Stomach (tissue), 4 donors: Measurements from ENCODE around the gene HSPG2.

Experiments
- CTCF ChIP-seq, 7 experiments: fragments of 450-650 bp in 4 of 7; fragments of 200-600 bp in 3 of 7; sonication (generic) in 3 of 7; IDR thresholded peaks; one replicate each; pipeline ENCODE4 v1.5.1; 2016 to 2019; ENCODE audit warnings: antibody characterized with exemption in 7 of 7, control low read depth in 2 of 7, mild to moderate bottlenecking in 1 of 7
- EP300 ChIP-seq: sonication (generic); formaldehyde crosslinking; IDR thresholded peaks from one replicate; pipeline ENCODE4 v1.6.1; 2017; ENCODE audit warnings: antibody characterized with exemption
- POLR2A ChIP-seq, 4 donors: fragments of 450-650 bp; IDR thresholded peaks; one replicate each; pipeline ENCODE4 v1.6.1; 2016; ENCODE audit warnings: antibody characterized with exemption in 4 of 4, control low read depth in 2 of 4, mild to moderate bottlenecking in 1 of 4, moderate library complexity in 1 of 4
- POLR2AphosphoS5 ChIP-seq, 3 donors: sonication (generic); formaldehyde crosslinking; IDR thresholded peaks; one replicate each; pipeline ENCODE4 v1.6.1; 2016; ENCODE audit warnings: antibody characterized with exemption in 3 of 3

GRCh38 chr1:21907079-21907418 is 30.1 kb downstream of the HSPG2 start:
- TF ChIP-seq CTCF (IDR thresholded peaks at IDR 0.05) (no peak), POLR2A (IDR thresholded peaks at IDR 0.05) (no peak), EP300 (no peak), POLR2AphosphoS5 (IDR thresholded peaks at IDR 0.05) (no peak)
